Panc1 (cell line): ENCODE results near the gene GRIN2D. TPM values are rescaled to one million over a fixed set of nuclear protein-coding genes. Genes with fewer than 3 reads are reported as not detected.

Source experiments
- ATAC-seq: fragments of 200-7000 bp; cut with Tn5 transposase; 2 replicates; pipeline ENCODE4 v1.9.1; 2020; ENCODE audit warnings: mild to moderate bottlenecking, moderate library complexity
- BruUV-seq: library from RNA; stranded (reverse); fragments of 400-500 nt; replicated peaks from 2 replicates; lab custom pipeline; 2021; lab: Mats Ljungman, UMichigan
- CTCF ChIA-PET: fragments of 300-600 bp; sonication (Branson Sonifier 250); formaldehyde crosslinking; loops from one replicate; lab custom pipeline; 2022; ENCODE audit warnings: antibody characterized with exemption; lab: Charles Lee
- POLR2A ChIA-PET: fragments of 300-600 bp; sonication (Branson Sonifier 250); formaldehyde crosslinking; loops from one replicate; lab custom pipeline; 2022; ENCODE audit warnings: antibody characterized with exemption; lab: Charles Lee
- DNase-seq: peaks from one replicate; pipeline ENCODE4 v3.0.0-alpha.2; 2010; ENCODE audit warnings: low read depth, low spot score
- H3K27ac ChIP-seq: 2 replicates; pipeline ENCODE4 v1.5.1; 2011; ENCODE audit warnings: mild to moderate bottlenecking, low read length, inconsistent platforms
- H3K27me3 ChIP-seq: fragments of 200-500 bp; sonication (Bioruptor generic); 2 replicates; pipeline ENCODE4 v1.6.0; 2014; ENCODE audit warnings: low read length, inconsistent platforms; ENCODE audit not compliant: control insufficient read depth, insufficient read depth
- H3K36me3 ChIP-seq: fragments of 200-500 bp; sonication (Bioruptor generic); 2 replicates; pipeline ENCODE4 v1.5.1; 2014; ENCODE audit warnings: inconsistent platforms, mild to moderate bottlenecking, low read length, moderate library complexity; ENCODE audit not compliant: control insufficient read depth, insufficient read depth
- H3K4me1 ChIP-seq: 2 replicates; pipeline ENCODE4 v1.5.1; 2011; ENCODE audit warnings: inconsistent platforms, mild to moderate bottlenecking, low read length, moderate library complexity; ENCODE audit not compliant: control insufficient read depth, insufficient read depth
- H3K4me3 ChIP-seq, 2 experiments: 2 replicates each; pipeline ENCODE4 v1.5.1; 2011 to 2012; ENCODE audit warnings: low read depth in 2 of 2, low read length in 2 of 2, mild to moderate bottlenecking in 2 of 2, inconsistent platforms in 1 of 2, moderate library complexity in 1 of 2
- H3K9me3 ChIP-seq: fragments of 200-500 bp; sonication (Bioruptor generic); 2 replicates; pipeline ENCODE4 v1.5.1; 2014; ENCODE audit warnings: low read depth, mild to moderate bottlenecking, inconsistent platforms, low read length, moderate library complexity; ENCODE audit not compliant: control insufficient read depth, insufficient read depth
- CTCF ChIP-seq: fragments of 450-650 bp; IDR thresholded peaks from 2 replicates; pipeline ENCODE4 v1.5.1; 2017; ENCODE audit warnings: mild to moderate bottlenecking
- POLR2AphosphoS5 ChIP-seq: IDR thresholded peaks from 2 replicates; pipeline ENCODE4 v1.6.1; 2012; ENCODE audit warnings: mild to moderate bottlenecking, low read depth, low read length, moderate library complexity
- REST ChIP-seq, 2 experiments: IDR thresholded peaks; 2 replicates each; pipeline ENCODE4 v1.6.1; 2011 to 2012; ENCODE audit warnings: low read depth in 2 of 2, control low read depth in 1 of 2, low read length in 1 of 2, mild to moderate bottlenecking in 1 of 2, moderate library complexity in 1 of 2; ENCODE audit not compliant: insufficient read depth in 1 of 2
- SIN3A ChIP-seq: IDR thresholded peaks from 2 replicates; pipeline ENCODE4 v1.6.1; 2012; ENCODE audit warnings: low read depth, mild to moderate bottlenecking, low read length, moderate library complexity, borderline replicate concordance; ENCODE audit not compliant: insufficient read depth
- TCF7L2 ChIP-seq: IDR thresholded peaks from 2 replicates; pipeline ENCODE4 v1.6.1; 2011; ENCODE audit warnings: mild to moderate bottlenecking, low read depth, low read length, inconsistent platforms
- in situ Hi-C: cut with HindIII; loops from 2 replicates; pipeline ENCODE4 v1.10.0; 2016; ENCODE audit warnings: low sequenced_read_pairs, low pct_unique_long_range_greater_than_20kb
- intact Hi-C: fragments of 100-400 bp; cut with micrococcal nuclease; formaldehyde crosslinking; loops from one replicate; pipeline ENCODE4 v1.10.0; 2022; ENCODE audit not compliant: unreplicated experiment
- total RNA-seq: library from RNA; stranded (reverse); gene quantifications from one replicate; pipeline ENCODE4 v1.2.1, GENCODE V29; 2021; ENCODE audit not compliant: unreplicated experiment

Gene GRIN2D
- total RNA-seq, 1 experiment from 2014 or later = 6.2 TPM

GRCh38 chr19:48421548-48421947 lies 28.1 kb downstream of the GRIN2D start:
- no TSS peak for BruUV-seq
- H3K4me3 ChIP-seq = no peak overlapping the region
- no peak for ATAC-seq
- peaks cover 4% of the 10 kb centered on the region for H3K4me1 ChIP-seq
- ChIA-PET POLR2A (no interaction called here), CTCF (no interaction called here)
- no peak for DNase-seq
- no peak for TF ChIP-seq SIN3A
- TF ChIP-seq REST (IDR thresholded peaks at IDR 0.05; ENCODE audit: insufficient read depth in 1 of 2, low read depth in 2 of 2, low read length in 1 of 2) = no peak
- no peak for TF ChIP-seq CTCF
- no peak for TF ChIP-seq TCF7L2
- no peak for TF ChIP-seq POLR2AphosphoS5
- H3K27ac ChIP-seq = no peak overlapping the region
- H3K27me3 ChIP-seq = no peaks in the 10 kb centered on the region
- H3K9me3 ChIP-seq = no peaks in the 10 kb centered on the region
- no peaks in the 10 kb centered on the region for H3K36me3 ChIP-seq
- intact Hi-C loops = no loop called here
- in situ Hi-C loops = no loop called here

GRCh38 chr19:48424694-48425219 lies 31.3 kb downstream of the GRIN2D start:
- no TSS peak for BruUV-seq
- Histone ChIP-seq H3K4me3 (no peak overlapping the region), H3K4me1 (peaks cover 4% of the 10 kb centered on the region), H3K27me3 (no peaks in the 10 kb centered on the region), H3K36me3 (no peaks in the 10 kb centered on the region), H3K9me3 (no peaks in the 10 kb centered on the region), H3K27ac (peak overlapping the region; percentile 29; the same call in 1 of the 2 replicates)
- TF ChIP-seq POLR2AphosphoS5 = no peak
- TF ChIP-seq SIN3A = no peak
- no peak for TF ChIP-seq REST (IDR thresholded peaks at IDR 0.05; ENCODE audit: insufficient read depth in 1 of 2, low read depth in 2 of 2, low read length in 1 of 2)
- no peak for TF ChIP-seq TCF7L2
- intact Hi-C loops = no loop called here
- in situ Hi-C loops = no loop called here
- peak; percentile 79 for ATAC-seq
- DNase-seq = no peak
- ChIA-PET POLR2A (no interaction called here), CTCF (no interaction called here)
